HepG2 (cell line): ENCODE measurements around the gene ACSS1. TPM values are rescaled to one million over a fixed set of nuclear protein-coding genes. Genes with fewer than 3 reads are reported as not detected.

ENCODE experiments used
- ATAC-seq: fragments of 200-7000 bp; cut with Tn5 transposase; 3 replicates; pipeline ENCODE4 v1.9.1; 2020; ENCODE audit warnings: mild to moderate bottlenecking, moderate library complexity
- BruUV-seq: library from RNA; stranded (reverse); fragments of 400-500 nt; replicated peaks from 2 replicates; lab custom pipeline; 2021; lab: Mats Ljungman, UMichigan
- CTCF ChIA-PET: fragments of 300-600 bp; formaldehyde crosslinking; extraction: SDS; loops from one replicate; lab custom pipeline; 2021; ENCODE audit warnings: low total read pairs, inconsistent platforms, low intra/inter-chr PET ratio; lab: Yijun Ruan, JAX
- POLR2A ChIA-PET: fragments of 350-600 bp; sonication (Branson Sonifier 250); formaldehyde crosslinking; loops from one replicate; lab custom pipeline; 2020; ENCODE audit warnings: antibody characterized with exemption, inconsistent platforms; lab: Yijun Ruan, JAX
- DNase-seq: peaks from one replicate; pipeline ENCODE4 v3.0.0-alpha.2; 2015; ENCODE audit warnings: low spot score
- FAIRE-seq: peaks from 3 replicates; lab custom pipeline; 2011; peaks lifted over from hg19 to GRCh38; lab: Jason Lieb, UNC
- H2AFZ ChIP-seq: one replicate; pipeline ENCODE4 v1.6.1; 2011; ENCODE audit warnings: low read length, inconsistent platforms
- H3K27ac ChIP-seq: fragments of 300-600 bp; 3 replicates; pipeline ENCODE4 v1.8.0; 2011; ENCODE audit warnings: mixed run types, mild to moderate bottlenecking, mixed read lengths, low read length, inconsistent platforms; ENCODE audit not compliant: insufficient read depth; ENCODE audit errors: extremely low read length
- H3K27me3 ChIP-seq, 2 experiments: fragments of 200-600 bp in 1 of 2; 2 replicates in 1 of 2; 3 replicates in 1 of 2; pipeline versions ENCODE4 v1.6.0 to v1.8.0; 2011; ENCODE audit warnings: low read length in 2 of 2, mild to moderate bottlenecking in 2 of 2, moderate library complexity in 2 of 2, inconsistent platforms in 1 of 2; ENCODE audit not compliant: insufficient read depth in 2 of 2, control insufficient read depth in 1 of 2
- H3K36me3 ChIP-seq, 2 experiments: fragments of 200-600 bp in 1 of 2; replicated peaks in 1 of 2; 2 replicates in 1 of 2; 3 replicates in 1 of 2; pipeline versions ENCODE4 v1.5.1 to v1.8.0; 2011; ENCODE audit warnings: low read length in 2 of 2, inconsistent platforms in 1 of 2; ENCODE audit not compliant: insufficient read depth in 2 of 2, control insufficient read depth in 1 of 2
- H3K4me1 ChIP-seq: 2 replicates; pipeline ENCODE4 v1.5.1; 2012; ENCODE audit warnings: low read length, inconsistent platforms; ENCODE audit not compliant: insufficient read depth
- H3K4me2 ChIP-seq: 2 replicates; pipeline ENCODE4 v1.6.0; 2011; ENCODE audit warnings: low read depth, low read length, inconsistent platforms
- H3K4me3 ChIP-seq, 3 experiments: fragments of 200-600 bp in 1 of 3; sonication (generic), shearing (Covaris generic) in 1 of 3; replicated peaks in 1 of 3; 2 replicates each; pipeline ENCODE4 v1.5.1; 2011 to 2016; ENCODE audit warnings: low read length in 3 of 3, inconsistent platforms in 2 of 3, low read depth in 2 of 3, mild to moderate bottlenecking in 2 of 3, control low read depth in 1 of 3, mixed read lengths in 1 of 3; ENCODE audit not compliant: insufficient read depth in 1 of 3
- H3K79me2 ChIP-seq: one replicate; pipeline ENCODE4 v1.6.1; 2011; ENCODE audit warnings: low read length, inconsistent platforms; ENCODE audit not compliant: insufficient read depth
- H3K9ac ChIP-seq: 2 replicates; pipeline ENCODE4 v1.6.0; 2011; ENCODE audit warnings: mild to moderate bottlenecking, low read depth, low read length, inconsistent platforms; ENCODE audit not compliant: insufficient read depth
- H3K9me3 ChIP-seq: 2 replicates; pipeline ENCODE4 v1.5.1; 2012; ENCODE audit warnings: mild to moderate bottlenecking, low read length
- H4K20me1 ChIP-seq: 2 replicates; pipeline ENCODE4 v1.6.0; 2011; ENCODE audit warnings: inconsistent platforms, mild to moderate bottlenecking, low read length, moderate library complexity; ENCODE audit not compliant: insufficient read depth
- AHDC1 ChIP-seq: sonication (generic); formaldehyde crosslinking; IDR thresholded peaks from 2 replicates; pipeline ENCODE4 v1.5.1; 2020; ENCODE audit warnings: mild to moderate bottlenecking, missing genetic modification reagents, borderline replicate concordance
- ARNT ChIP-seq: fragments of 450-650 bp; IDR thresholded peaks from 2 replicates; pipeline ENCODE4 v1.6.1; 2017
- HMGXB4 ChIP-seq, 2 experiments: sonication (generic) in 1 of 2; formaldehyde crosslinking in 1 of 2; IDR thresholded peaks; 2 replicates each; pipeline versions ENCODE4 v1.4.0 to v1.6.1; 2018 to 2020; ENCODE audit warnings: missing genetic modification reagents in 2 of 2, borderline replicate concordance in 1 of 2, low read depth in 1 of 2, mild to moderate bottlenecking in 1 of 2, missing biosample characterization in 1 of 2
- MAF1 ChIP-seq: sonication (generic); formaldehyde crosslinking; IDR thresholded peaks from 2 replicates; pipeline ENCODE4 v1.5.0; 2020; ENCODE audit warnings: missing genetic modification reagents, borderline replicate concordance
- NR1H2 ChIP-seq: sonication (generic); formaldehyde crosslinking; IDR thresholded peaks from 2 replicates; pipeline ENCODE4 v1.8.1; 2022; ENCODE audit warnings: low read depth, missing genetic modification reagents, borderline replicate concordance
- ZMYM4 ChIP-seq: sonication (generic); formaldehyde crosslinking; IDR thresholded peaks from 2 replicates; pipeline ENCODE4 v1.8.1; 2023; ENCODE audit warnings: mild to moderate bottlenecking, missing genetic modification reagents
- ZNF329 ChIP-seq: sonication (generic); formaldehyde crosslinking; IDR thresholded peaks from 2 replicates; pipeline ENCODE4 v1.9.0; 2021; ENCODE audit warnings: low read depth, mild to moderate bottlenecking, missing genetic modification reagents
- ZNF577 ChIP-seq: sonication (generic); formaldehyde crosslinking; IDR thresholded peaks from 2 replicates; pipeline ENCODE4 v1.4.0; 2020; ENCODE audit warnings: mild to moderate bottlenecking, low read depth, missing genetic modification reagents, borderline replicate concordance
- ZNF75D ChIP-seq: sonication (generic); formaldehyde crosslinking; IDR thresholded peaks from 2 replicates; pipeline ENCODE4 v1.8.1; 2023; ENCODE audit warnings: missing genetic modification reagents, mild to moderate bottlenecking, borderline replicate concordance
- ZNF780A ChIP-seq: sonication (generic); formaldehyde crosslinking; IDR thresholded peaks from 2 replicates; pipeline ENCODE4 v1.8.0; 2022; ENCODE audit warnings: mild to moderate bottlenecking, missing genetic modification reagents, moderate library complexity
- WGBS: methylation state at CpG from one replicate; pipeline ENCODE4 v1.1.6; 2017; ENCODE audit warnings: low lambda C conversion rate; 5-methylcytosine and 5-hydroxymethylcytosine counted together
- in situ Hi-C: cut with HindIII; loops from 2 replicates; pipeline ENCODE4 v1.10.0; 2017; ENCODE audit warnings: low pct_unique_long_range_greater_than_20kb; ENCODE audit not compliant: extremely low pct_ligation_motif_present
- intact Hi-C: fragments of 100-400 bp; cut with micrococcal nuclease; formaldehyde crosslinking; loops from one replicate; pipeline ENCODE4 v1.10.0; 2022; ENCODE audit not compliant: unreplicated experiment
- polyA plus RNA-seq, 8 experiments: library from polyadenylated mRNA; depleted of rRNA in 3 of 8; stranded (reverse) in 7 of 8; unstranded in 1 of 8; fragments of >200 nt; fragmentation: Illumina TruSeq in 4 of 8; extraction: Trizol in 4 of 8; gene quantifications; 2 replicates each; pipeline versions ENCODE4 v1.2.1 to v1.2.3, GENCODE V29; 2011 to 2016; ENCODE audit warnings: low read depth in 4 of 8, missing spikeins in 1 of 8, mixed read lengths in 1 of 8; ENCODE audit not compliant: insufficient read depth in 1 of 8
- total RNA-seq, 5 experiments: library from RNA; depleted of rRNA; stranded (reverse); fragments of >200 nt; fragmentation: Illumina TruSeq; extraction: Trizol; gene quantifications; 2 replicates each; pipeline ENCODE4 v1.2.3, GENCODE V29; 2016; ENCODE audit warnings: low read depth in 1 of 5
- TF ChIP-seq, protein P1 (sequence below): sonication (generic); formaldehyde crosslinking; IDR thresholded peaks from 2 replicates; pipeline ENCODE4 v1.5.0; 2020; ENCODE audit warnings: mild to moderate bottlenecking, missing genetic modification reagents
- TF ChIP-seq, protein P2 (sequence below): sonication (generic); formaldehyde crosslinking; IDR thresholded peaks from 2 replicates; pipeline ENCODE4 v1.5.0; 2020; ENCODE audit warnings: mild to moderate bottlenecking, missing genetic modification reagents, borderline replicate concordance

ACSS1 gene
- total and polyA plus RNA-seq, 2 of the 13 experiments (the other 11 are each of a cell fraction or from before 2014, with no cell fraction given), result 15.2 to 41.6 TPM

DNA sequence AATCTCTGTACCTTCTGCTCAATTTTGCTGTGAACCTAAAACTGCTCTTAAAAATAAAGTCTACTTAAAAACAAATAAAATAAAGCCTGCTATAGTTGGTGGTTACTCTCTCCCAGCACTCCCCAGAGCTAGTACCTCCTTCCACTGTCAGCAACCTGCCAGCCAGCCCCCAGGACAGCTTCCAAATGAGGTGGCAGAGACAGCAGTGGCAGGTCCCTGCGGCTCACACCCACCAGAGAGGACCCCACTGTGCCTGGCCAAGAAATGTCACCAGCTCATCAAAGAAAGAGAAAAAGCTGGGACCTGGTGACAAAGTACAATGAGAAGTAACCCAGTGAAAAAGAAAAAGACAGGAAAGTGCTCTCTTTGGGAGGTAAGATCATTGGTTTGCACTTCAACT is 80.6 kb downstream of the ACSS1 start:
- H3K4me3 ChIP-seq, result no peak overlapping the region
- no peak overlapping the region for H3K4me2 ChIP-seq
- BruUV-seq, result no TSS peak
- H3K27ac ChIP-seq, result no peak overlapping the region
- FAIRE-seq, result no peak
- POLR2A ChIA-PET, result no interaction called here
- no peaks in the 10 kb centered on the region for H3K4me1 ChIP-seq
- intact Hi-C loops, result no loop called here
- peaks cover 34 to 85% of the 10 kb centered on the region in 2 experiments for H3K36me3 ChIP-seq
- CTCF ChIA-PET, result no interaction called here
- no peak overlapping the region for H3K9ac ChIP-seq
- H3K9me3 ChIP-seq, result 0 out of 2 replicates have a peak, but pooled peaks cover 7% of the 10 kb centered on the region
- no peaks in the 10 kb centered on the region for H4K20me1 ChIP-seq
- no peak for DNase-seq
- no peaks in the 10 kb centered on the region for H3K27me3 ChIP-seq
- in situ Hi-C loops, result no loop called here
- 100% methylated on average over 1 of the region's 1 CpG for WGBS
- peaks cover 1% of the 10 kb centered on the region for H3K79me2 ChIP-seq
- no peak for ATAC-seq
- H2AFZ ChIP-seq, result no peak overlapping the region
- TF ChIP-seq HMGXB4 (CRISPR knock-in tag; IDR thresholded peaks at IDR 0.05; ENCODE audit: borderline replicate concordance in 1 of 2, low read depth in 1 of 2), result no peak
- TF ChIP-seq ARNT, result no peak
- no peak for TF ChIP-seq ZNF780A (CRISPR knock-in tag)
- TF ChIP-seq ZNF329 (CRISPR knock-in tag), result no peak
- no peak for TF ChIP-seq AHDC1 (CRISPR knock-in tag)
- TF ChIP-seq ZMYM4 (CRISPR knock-in tag), result no peak
- TF ChIP-seq MAF1 (CRISPR knock-in tag), result no peak
- TF ChIP-seq ZNF577 (CRISPR knock-in tag), result no peak
- TF ChIP-seq NR1H2 (CRISPR knock-in tag), result no peak
- TF ChIP-seq, protein P1, sequence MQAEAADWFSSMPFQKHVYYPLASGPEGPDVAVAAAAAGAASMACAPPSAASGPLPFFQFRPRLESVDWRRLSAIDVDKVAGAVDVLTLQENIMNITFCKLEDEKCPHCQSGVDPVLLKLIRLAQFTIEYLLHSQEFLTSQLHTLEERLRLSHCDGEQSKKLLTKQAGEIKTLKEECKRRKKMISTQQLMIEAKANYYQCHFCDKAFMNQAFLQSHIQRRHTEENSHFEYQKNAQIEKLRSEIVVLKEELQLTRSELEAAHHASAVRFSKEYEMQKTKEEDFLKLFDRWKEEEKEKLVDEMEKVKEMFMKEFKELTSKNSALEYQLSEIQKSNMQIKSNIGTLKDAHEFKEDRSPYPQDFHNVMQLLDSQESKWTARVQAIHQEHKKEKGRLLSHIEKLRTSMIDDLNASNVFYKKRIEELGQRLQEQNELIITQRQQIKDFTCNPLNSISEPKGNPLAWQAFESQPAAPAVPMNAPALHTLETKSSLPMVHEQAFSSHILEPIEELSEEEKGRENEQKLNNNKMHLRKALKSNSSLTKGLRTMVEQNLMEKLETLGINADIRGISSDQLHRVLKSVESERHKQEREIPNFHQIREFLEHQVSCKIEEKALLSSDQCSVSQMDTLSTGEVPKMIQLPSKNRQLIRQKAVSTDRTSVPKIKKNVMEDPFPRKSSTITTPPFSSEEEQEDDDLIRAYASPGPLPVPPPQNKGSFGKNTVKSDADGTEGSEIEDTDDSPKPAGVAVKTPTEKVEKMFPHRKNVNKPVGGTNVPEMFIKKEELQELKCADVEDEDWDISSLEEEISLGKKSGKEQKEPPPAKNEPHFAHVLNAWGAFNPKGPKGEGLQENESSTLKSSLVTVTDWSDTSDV (CRISPR knock-in tag), result no peak
- TF ChIP-seq, protein P2, sequence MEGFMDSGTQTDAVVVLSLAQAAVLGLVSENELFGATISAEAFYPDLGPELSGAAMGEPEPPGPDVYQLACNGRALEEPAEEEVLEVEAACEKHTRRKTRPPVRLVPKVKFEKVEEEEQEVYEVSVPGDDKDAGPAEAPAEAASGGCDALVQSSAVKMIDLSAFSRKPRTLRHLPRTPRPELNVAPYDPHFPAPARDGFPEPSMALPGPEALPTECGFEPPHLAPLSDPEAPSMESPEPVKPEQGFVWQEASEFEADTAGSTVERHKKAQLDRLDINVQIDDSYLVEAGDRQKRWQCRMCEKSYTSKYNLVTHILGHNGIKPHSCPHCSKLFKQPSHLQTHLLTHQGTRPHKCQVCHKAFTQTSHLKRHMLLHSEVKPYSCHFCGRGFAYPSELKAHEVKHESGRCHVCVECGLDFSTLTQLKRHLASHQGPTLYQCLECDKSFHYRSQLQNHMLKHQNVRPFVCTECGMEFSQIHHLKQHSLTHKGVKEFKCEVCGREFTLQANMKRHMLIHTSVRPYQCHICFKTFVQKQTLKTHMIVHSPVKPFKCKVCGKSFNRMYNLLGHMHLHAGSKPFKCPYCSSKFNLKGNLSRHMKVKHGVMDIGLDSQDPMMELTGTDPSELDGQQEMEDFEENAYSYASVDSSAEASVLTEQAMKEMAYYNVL (CRISPR knock-in tag), result no peak
- TF ChIP-seq ZNF75D (CRISPR knock-in tag), result no peak
